ENCODE data around the gene HSDL2.

GRCh38 chr9:112401175-112401815 is 21.4 kb downstream of the HSDL2 start:
- no peak for TF ChIP-seq CTCF (IDR thresholded peaks at IDR 0.05; ENCODE audit: low read length)
- TF ChIP-seq EZH2 (IDR thresholded peaks at IDR 0.05; ENCODE audit: borderline replicate concordance, low read length): no peak
